OCI-LY1 (cell line): Measurements from ENCODE around the gene AGPAT3.

ENCODE experiments used
- H2AFZ ChIP-seq: fragments of 200-600 bp; sonication (generic), shearing (Covaris generic); 2 replicates; pipeline ENCODE4 v1.6.0; 2014; ENCODE audit warnings: antibody characterized with exemption, mild to moderate bottlenecking, low read length
- H3F3A ChIP-seq: fragments of 200-600 bp; sonication (generic), shearing (Covaris generic); 2 replicates; pipeline ENCODE4 v1.6.0; 2014; ENCODE audit warnings: mild to moderate bottlenecking, antibody characterized with exemption, low read length, moderate library complexity; ENCODE audit not compliant: insufficient read depth
- H3K27ac ChIP-seq: fragments of 200-600 bp; sonication (generic); 2 replicates; pipeline ENCODE4 v1.5.1; 2014; ENCODE audit warnings: low read length, mixed run types, mild to moderate bottlenecking, low read depth; ENCODE audit not compliant: poor library complexity, severe bottlenecking
- H3K27me3 ChIP-seq: fragments of 200-600 bp; sonication (generic); 2 replicates; pipeline ENCODE4 v1.6.0; 2014; ENCODE audit warnings: antibody characterized with exemption, mild to moderate bottlenecking, low read length, moderate library complexity; ENCODE audit not compliant: insufficient read depth
- H3K36me3 ChIP-seq: fragments of 200-600 bp; sonication (generic); 2 replicates; pipeline ENCODE4 v1.6.1; 2014; ENCODE audit warnings: mild to moderate bottlenecking, antibody characterized with exemption, low read length, moderate library complexity, mixed read lengths; ENCODE audit not compliant: insufficient read depth
- H3K4me1 ChIP-seq: fragments of 200-600 bp; sonication (generic); 2 replicates; pipeline ENCODE4 v1.5.1; 2014; ENCODE audit warnings: mild to moderate bottlenecking, low read length, moderate library complexity; ENCODE audit not compliant: insufficient read depth, severe bottlenecking
- H3K4me2 ChIP-seq: fragments of 200-600 bp; sonication (generic), shearing (Covaris generic); 2 replicates; pipeline ENCODE4 v1.6.1; 2014; ENCODE audit warnings: low read length
- H3K4me3 ChIP-seq: fragments of 200-600 bp; sonication (generic); 2 replicates; pipeline ENCODE4 v1.5.1; 2014; ENCODE audit warnings: low read length, low read depth, mild to moderate bottlenecking, mixed read lengths; ENCODE audit not compliant: poor library complexity, severe bottlenecking
- H3K79me2 ChIP-seq: fragments of 200-600 bp; shearing (Covaris generic); 2 replicates; pipeline ENCODE4 v1.6.1; 2016; ENCODE audit warnings: mixed run types, low read length, mixed read lengths; ENCODE audit not compliant: insufficient read depth
- H3K9ac ChIP-seq: fragments of 200-600 bp; sonication (generic), shearing (Covaris generic); 2 replicates; pipeline ENCODE4 v1.6.1; 2014; ENCODE audit warnings: mild to moderate bottlenecking, low read length, mixed read lengths
- H3K9me2 ChIP-seq: fragments of 200-600 bp; sonication (generic), shearing (Covaris generic); 2 replicates; pipeline ENCODE4 v1.6.1; 2014; ENCODE audit warnings: low read depth, mild to moderate bottlenecking, low read length, mixed read lengths
- H3K9me3 ChIP-seq: fragments of 200-600 bp; shearing (Covaris generic); 2 replicates; pipeline ENCODE4 v1.6.1; 2014; ENCODE audit warnings: low read length, mixed read lengths
- H4K20me1 ChIP-seq: fragments of 200-600 bp; sonication (generic), shearing (Covaris generic); 2 replicates; pipeline ENCODE4 v1.6.0; 2016; ENCODE audit warnings: mild to moderate bottlenecking, low read length; ENCODE audit not compliant: insufficient read depth
- EZH2 ChIP-seq: fragments of 200-600 bp; sonication (generic), shearing (Covaris generic); IDR thresholded peaks from 2 replicates; pipeline ENCODE4 v1.8.0; 2017; ENCODE audit warnings: borderline replicate concordance, mixed run types, mild to moderate bottlenecking, antibody characterized with exemption, low read length, moderate library complexity, mixed read lengths
- TF ChIP-seq, protein P1 (sequence below): fragments of 200-600 bp; sonication (generic), shearing (Covaris generic); IDR thresholded peaks from 2 replicates; pipeline ENCODE4 v1.5.1; 2017; ENCODE audit warnings: mild to moderate bottlenecking, antibody characterized with exemption, low read length, moderate library complexity, mixed read lengths

Gene AGPAT3

DNA sequence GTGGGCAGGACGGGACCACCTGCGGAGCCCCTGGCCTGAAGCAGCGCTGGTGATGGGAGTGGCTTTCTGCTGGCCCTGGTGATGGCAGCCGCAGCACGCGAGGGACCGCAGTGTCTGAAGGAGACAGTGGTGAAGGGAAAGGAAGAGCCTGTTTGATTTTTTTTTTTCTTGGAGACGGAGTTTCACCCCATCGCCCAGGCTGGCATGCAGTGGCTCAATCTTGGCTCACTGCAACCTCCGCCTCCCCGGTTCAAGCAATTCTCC is 106.9 kb downstream of the AGPAT3 start:
- Histone ChIP-seq H3F3A (no peaks in the 10 kb centered on the region), H3K4me1 (peaks cover 7% of the 10 kb centered on the region), H4K20me1 (no peaks in the 10 kb centered on the region), H3K9me2 (no peaks in the 10 kb centered on the region), H3K4me3 (no peak overlapping the region), H3K9me3 (no peaks in the 10 kb centered on the region), H3K27ac (no peak overlapping the region), H2AFZ (no peak overlapping the region), H3K36me3 (peaks cover 18% of the 10 kb centered on the region; the same call in 1 of the 2 replicates), H3K9ac (no peak overlapping the region), H3K27me3 (no peaks in the 10 kb centered on the region), H3K79me2 (no peaks in the 10 kb centered on the region), H3K4me2 (no peak overlapping the region)
- no peak for TF ChIP-seq EZH2
- TF ChIP-seq, protein P1, sequence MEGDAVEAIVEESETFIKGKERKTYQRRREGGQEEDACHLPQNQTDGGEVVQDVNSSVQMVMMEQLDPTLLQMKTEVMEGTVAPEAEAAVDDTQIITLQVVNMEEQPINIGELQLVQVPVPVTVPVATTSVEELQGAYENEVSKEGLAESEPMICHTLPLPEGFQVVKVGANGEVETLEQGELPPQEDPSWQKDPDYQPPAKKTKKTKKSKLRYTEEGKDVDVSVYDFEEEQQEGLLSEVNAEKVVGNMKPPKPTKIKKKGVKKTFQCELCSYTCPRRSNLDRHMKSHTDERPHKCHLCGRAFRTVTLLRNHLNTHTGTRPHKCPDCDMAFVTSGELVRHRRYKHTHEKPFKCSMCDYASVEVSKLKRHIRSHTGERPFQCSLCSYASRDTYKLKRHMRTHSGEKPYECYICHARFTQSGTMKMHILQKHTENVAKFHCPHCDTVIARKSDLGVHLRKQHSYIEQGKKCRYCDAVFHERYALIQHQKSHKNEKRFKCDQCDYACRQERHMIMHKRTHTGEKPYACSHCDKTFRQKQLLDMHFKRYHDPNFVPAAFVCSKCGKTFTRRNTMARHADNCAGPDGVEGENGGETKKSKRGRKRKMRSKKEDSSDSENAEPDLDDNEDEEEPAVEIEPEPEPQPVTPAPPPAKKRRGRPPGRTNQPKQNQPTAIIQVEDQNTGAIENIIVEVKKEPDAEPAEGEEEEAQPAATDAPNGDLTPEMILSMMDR = no peak

DNA sequence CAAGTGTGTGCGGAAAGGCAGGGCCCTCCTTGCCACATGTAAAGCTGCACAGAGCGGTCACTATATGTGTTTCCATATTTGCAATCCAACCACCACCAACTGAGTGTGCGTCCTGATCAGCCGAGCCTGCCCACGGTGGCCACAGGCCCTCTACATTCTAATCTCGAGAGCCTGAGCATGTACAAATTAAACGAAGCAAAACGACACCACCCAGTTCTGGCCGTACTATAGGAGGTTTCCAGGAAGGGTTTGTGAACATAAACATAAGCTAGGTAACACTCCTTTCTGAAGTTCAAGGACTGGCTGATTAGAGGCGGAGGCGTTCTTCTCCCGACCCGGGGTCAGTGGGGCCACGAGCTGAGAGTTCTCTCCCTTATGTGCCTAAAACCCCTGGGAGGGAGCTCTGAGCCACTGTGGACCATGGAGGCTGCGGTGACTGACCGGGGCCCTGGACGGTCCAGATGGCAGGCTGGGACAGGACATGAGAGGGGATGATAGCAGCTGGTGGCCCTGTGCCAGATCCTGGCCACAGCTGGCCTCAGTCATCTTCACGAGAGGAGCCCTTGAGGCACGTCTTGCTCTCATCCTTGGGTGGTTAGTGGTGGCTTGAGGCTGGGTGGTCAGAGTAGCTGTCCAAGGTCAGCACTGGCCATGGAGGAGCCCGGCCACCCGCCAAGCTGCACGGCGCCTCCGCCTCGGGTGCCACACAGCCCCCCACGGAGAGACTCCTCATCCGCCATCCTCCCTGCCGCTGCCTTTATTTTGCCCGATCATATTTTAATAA is 108.0 kb downstream of the AGPAT3 start:
- no peak for TF ChIP-seq EZH2
- H2AFZ ChIP-seq = no peak overlapping the region
- no peak overlapping the region for H3K9ac ChIP-seq
- peaks cover 20% of the 10 kb centered on the region; the same call in 1 of the 2 replicates for H3K36me3 ChIP-seq
- H3K4me3 ChIP-seq = no peak overlapping the region
- H3K27me3 ChIP-seq = no peaks in the 10 kb centered on the region
- no peak overlapping the region for H3K4me2 ChIP-seq
- no peaks in the 10 kb centered on the region for H4K20me1 ChIP-seq
- H3K27ac ChIP-seq = no peak overlapping the region
- H3F3A ChIP-seq = no peaks in the 10 kb centered on the region
- H3K9me2 ChIP-seq = no peaks in the 10 kb centered on the region
- H3K4me1 ChIP-seq = peaks cover 7% of the 10 kb centered on the region
- no peaks in the 10 kb centered on the region for H3K79me2 ChIP-seq
- no peaks in the 10 kb centered on the region for H3K9me3 ChIP-seq

GRCh38 chr21:43973634-43973955 is 108.6 kb downstream of the AGPAT3 start:
- H3K4me2 ChIP-seq = no peak overlapping the region
- H3K27ac ChIP-seq = no peak overlapping the region
- no peaks in the 10 kb centered on the region for H3K9me2 ChIP-seq
- H3K27me3 ChIP-seq = no peaks in the 10 kb centered on the region
- TF ChIP-seq EZH2 = no peak
- TF ChIP-seq, protein P1 = no peak
- no peaks in the 10 kb centered on the region for H4K20me1 ChIP-seq
- no peaks in the 10 kb centered on the region for H3K9me3 ChIP-seq
- H3K79me2 ChIP-seq = no peaks in the 10 kb centered on the region
- no peak overlapping the region for H2AFZ ChIP-seq
- peaks cover 25% of the 10 kb centered on the region; the same call in 1 of the 2 replicates for H3K36me3 ChIP-seq
- no peak overlapping the region for H3K9ac ChIP-seq
- no peaks in the 10 kb centered on the region for H3F3A ChIP-seq
- H3K4me1 ChIP-seq = peaks cover 7% of the 10 kb centered on the region
- no peak overlapping the region for H3K4me3 ChIP-seq
